Forelimb muscle (tissue), 1 donor: ENCODE measurements around the gene FOLR2. TPM values are rescaled to one million over a fixed set of nuclear protein-coding genes. Genes with fewer than 3 reads are reported as not detected.
"Not testable (repeated sequence)": the region's sequence is repeated elsewhere in the genome, so short reads cannot be mapped to it uniquely, and the experiment has no call there.

Experiments used
- DNase-seq: peaks from one replicate; pipeline ENCODE4 v3.0.0-alpha.2; 2013; ENCODE audit warnings: low read depth
- polyA plus RNA-seq: library from polyadenylated mRNA; unstranded; fragments of 120-200 nt; gene quantifications from one replicate; pipeline ENCODE4 v1.2.1, GENCODE V29; 2013; ENCODE audit not compliant: insufficient read length

The FOLR2 gene
- polyA plus RNA-seq, 1 donor: 19.8 TPM

- DNase-seq: no peak
Measured at GRCh38 chr11:72240461-72241290, 24.1 kb downstream of the FOLR2 start.

- no peak for DNase-seq
Measured at GRCh38 chr11:72241291-72241781, 24.7 kb downstream of the FOLR2 start.

- no peak for DNase-seq
Measured at GRCh38 chr11:72242141-72242540, 25.5 kb downstream of the FOLR2 start.

GRCh38 chr11:72243173-72244059 lies 26.8 kb downstream of the FOLR2 start:
- DNase-seq: no peak

- DNase-seq: no peak
Measured at GRCh38 chr11:72244060-72244360, 27.4 kb downstream of the FOLR2 start, which contains the start of gene PHOX2A. PHOX2A (minus strand) TSS chr11:72244176; CDS start chr11:72244004, 172 bp downstream.

GRCh38 chr11:72244361-72245262 lies 28.0 kb downstream of the FOLR2 start:
- no peak for DNase-seq

GRCh38 chr11:72245263-72245816 lies 28.7 kb downstream of the FOLR2 start:
- no peak for DNase-seq

- DNase-seq: no peak
Measured at GRCh38 chr11:72247584-72247983, 31.0 kb downstream of the FOLR2 start.

GRCh38 chr11:72249961-72250360 lies 33.4 kb downstream of the FOLR2 start:
- no peak for DNase-seq

GRCh38 chr11:72250661-72251464 lies 34.3 kb downstream of the FOLR2 start:
- DNase-seq: no peak

- no peak for DNase-seq
Measured at GRCh38 chr11:72251614-72252013, 35.0 kb downstream of the FOLR2 start.

- DNase-seq: no peak
Measured at GRCh38 chr11:72253392-72253791, 36.8 kb downstream of the FOLR2 start.

GRCh38 chr11:72254299-72254993 lies 37.9 kb downstream of the FOLR2 start:
- no peak for DNase-seq

- DNase-seq: no peak
Measured at GRCh38 chr11:72257570-72257969, 41.0 kb downstream of the FOLR2 start.

GRCh38 chr11:72259490-72259889 lies 42.9 kb downstream of the FOLR2 start:
- no peak for DNase-seq

- DNase-seq: no peak
Measured at GRCh38 chr11:72260574-72260973, 44.0 kb downstream of the FOLR2 start.

- no peak for DNase-seq
Measured at GRCh38 chr11:72263361-72263760, 46.8 kb downstream of the FOLR2 start.

- no peak for DNase-seq
Measured at GRCh38 chr11:72265951-72266350, 49.4 kb downstream of the FOLR2 start.

- not testable (repeated sequence) for DNase-seq
Measured at GRCh38 chr11:72266960-72267359, 50.4 kb downstream of the FOLR2 start.
